IMR-90 (cell line): Measurements from ENCODE around the gene SERP1.

Experiments used
- CEBPB ChIP-seq: IDR thresholded peaks from 2 replicates; pipeline ENCODE4 v1.6.1; 2012; ENCODE audit warnings: low read depth, low read length, improper control_type of control experiment
- CTCF ChIP-seq: conservative IDR thresholded peaks from 2 replicates; pipeline ENCODE4 v1.5.1; 2012; ENCODE audit warnings: mild to moderate bottlenecking, low read depth, low read length, improper control_type of control experiment
- FOS ChIP-seq: fragments of 150-350 bp; IDR thresholded peaks from 2 replicates; pipeline ENCODE4 v1.6.1; 2016; ENCODE audit warnings: low read depth, low read length
- MAFK ChIP-seq: IDR thresholded peaks from 2 replicates; pipeline ENCODE4 v1.6.1; 2012; ENCODE audit warnings: low read depth, low read length, improper control_type of control experiment
- MXI1 ChIP-seq: IDR thresholded peaks from 2 replicates; pipeline ENCODE4 v1.6.1; 2012; ENCODE audit warnings: low read depth, mild to moderate bottlenecking, low read length, moderate library complexity, borderline replicate concordance
- POLR2A ChIP-seq: IDR thresholded peaks from 2 replicates; pipeline ENCODE4 v1.6.1; 2012; ENCODE audit warnings: mild to moderate bottlenecking, low read depth, low read length
- RAD21 ChIP-seq: IDR thresholded peaks from 2 replicates; pipeline ENCODE4 v1.6.1; 2012; ENCODE audit warnings: low read length, improper control_type of control experiment
- RCOR1 ChIP-seq: IDR thresholded peaks from 2 replicates; pipeline ENCODE4 v1.6.1; 2012; ENCODE audit warnings: mild to moderate bottlenecking, low read length, improper control_type of control experiment; ENCODE audit not compliant: insufficient replicate concordance
- RFX5 ChIP-seq: IDR thresholded peaks from 2 replicates; pipeline ENCODE4 v1.8.0; 2012; ENCODE audit warnings: low read depth, mild to moderate bottlenecking, low read length, moderate library complexity
- SMC3 ChIP-seq: fragments of 150-350 bp; IDR thresholded peaks from 2 replicates; pipeline ENCODE4 v1.6.1; 2016; ENCODE audit warnings: low read depth, mild to moderate bottlenecking, antibody characterized with exemption, low read length, moderate library complexity
- USF2 ChIP-seq: fragments of 150-350 bp; IDR thresholded peaks from 2 replicates; pipeline ENCODE4 v1.6.1; 2017; ENCODE audit warnings: mild to moderate bottlenecking, antibody characterized with exemption, low read length, low read depth

GRCh38 chr3:150544041-150544440 is 2.3 kb downstream of the SERP1 start:
- TF ChIP-seq CTCF = no peak
- no peak for TF ChIP-seq POLR2A
- no peak for TF ChIP-seq MAFK
- TF ChIP-seq USF2 = no peak
- TF ChIP-seq CEBPB = no peak
- no peak for TF ChIP-seq RFX5
- no peak for TF ChIP-seq RAD21
- TF ChIP-seq FOS = peak; percentile 56
- TF ChIP-seq MXI1 = no peak
- no peak for TF ChIP-seq SMC3
- peak; percentile 21 for TF ChIP-seq RCOR1
